GM12891 (cell line): Measurements from ENCODE around the gene LRP3.

Source experiments
- PAX5 ChIP-seq: IDR thresholded peaks from 2 replicates; pipeline ENCODE4 v1.6.1; 2011; ENCODE audit warnings: low read length, moderate library complexity, mild to moderate bottlenecking; ENCODE audit not compliant: insufficient read depth, severe bottlenecking
- POLR2A ChIP-seq: IDR thresholded peaks from 2 replicates; pipeline ENCODE4 v1.6.1; 2011; ENCODE audit warnings: low read depth, low read length, control low read depth
- POLR2AphosphoS5 ChIP-seq: IDR thresholded peaks from 2 replicates; pipeline ENCODE4 v1.6.1; 2011; ENCODE audit warnings: low read depth, low read length, control low read depth
- SPI1 ChIP-seq: IDR thresholded peaks from 2 replicates; pipeline ENCODE4 v1.6.1; 2011; ENCODE audit warnings: low read depth, low read length, control low read depth
- TAF1 ChIP-seq: IDR thresholded peaks from 2 replicates; pipeline ENCODE4 v1.6.1; 2011; ENCODE audit warnings: low read depth, low read length, control low read depth

DNA sequence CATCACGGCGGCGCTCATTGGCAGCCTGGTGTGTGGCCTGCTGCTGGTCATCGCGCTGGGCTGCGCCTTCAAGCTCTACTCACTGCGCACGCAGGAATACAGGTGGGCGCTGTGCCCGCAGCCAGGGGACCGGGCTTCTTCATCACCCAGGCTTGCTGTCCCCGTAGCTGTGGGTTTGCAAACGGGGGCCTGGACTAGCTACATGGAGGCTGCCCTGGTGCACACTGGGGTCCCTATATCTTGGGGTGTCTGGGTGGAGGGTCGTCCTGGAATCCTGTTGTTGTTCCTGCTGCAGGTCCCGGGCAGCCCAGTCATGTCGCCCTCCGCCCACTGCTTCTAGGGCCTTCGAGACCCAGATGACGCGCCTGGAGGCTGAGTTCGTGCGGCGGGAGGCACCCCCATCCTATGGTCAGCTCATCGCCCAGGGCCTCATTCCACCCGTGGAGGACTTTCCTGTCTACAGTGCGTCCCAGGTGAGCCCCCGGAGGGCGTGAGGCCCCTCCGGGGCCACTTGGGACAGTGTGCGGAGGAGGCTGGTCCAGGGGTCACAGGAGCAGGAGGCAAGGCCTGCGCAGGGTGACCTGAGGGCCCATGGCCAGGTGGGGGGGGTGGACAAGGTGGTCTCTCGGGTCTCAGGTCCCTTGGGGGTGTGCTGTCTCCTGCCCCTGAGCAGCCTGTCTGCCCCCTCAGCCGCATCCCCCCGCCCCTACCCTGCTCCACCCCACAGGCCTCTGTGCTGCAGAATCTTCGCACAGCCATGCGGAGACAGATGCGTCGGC, 12.3 kb downstream of the LRP3 start:
- TF ChIP-seq POLR2A = no peak
- TF ChIP-seq POLR2AphosphoS5 = no peak
- TF ChIP-seq PAX5 = no peak
- no peak for TF ChIP-seq TAF1
- TF ChIP-seq SPI1 = no peak
